Testis (tissue), 3 donors: ENCODE results near the gene PPIL6. TPM values are rescaled to one million over a fixed set of nuclear protein-coding genes. Genes with fewer than 3 reads are reported as not detected.
"Not testable (repeated sequence)": the region's sequence is repeated elsewhere in the genome, so short reads cannot be mapped to it uniquely, and the experiment has no call there.

Experiments used
- DNase-seq: peaks from one replicate; pipeline ENCODE4 v3.0.0-alpha.2; 2019
- H3K27ac ChIP-seq, 2 donors: fragments of 200-600 bp; sonication (generic); one replicate each; pipeline ENCODE4 v1.5.1; 2019
- H3K27me3 ChIP-seq: fragments of 200-600 bp; sonication (generic); one replicate; pipeline ENCODE4 v1.5.1; 2019
- H3K36me3 ChIP-seq: fragments of 200-600 bp; sonication (generic); one replicate; pipeline ENCODE4 v1.5.1; 2017; ENCODE audit warnings: low read depth; ENCODE audit errors: missing control alignments
- H3K4me1 ChIP-seq: fragments of 200-600 bp; sonication (generic); one replicate; pipeline ENCODE4 v1.5.1; 2019
- H3K4me3 ChIP-seq, 2 donors: fragments of 200-600 bp; sonication (generic); one replicate each; pipeline ENCODE4 v1.5.1; 2017 to 2019
- H3K9me3 ChIP-seq: fragments of 200-600 bp; sonication (generic); one replicate; pipeline ENCODE4 v1.5.1; 2017
- CTCF ChIP-seq, 3 experiments: fragments of 450-650 bp in 2 of 3; fragments of 200-600 bp in 1 of 3; sonication (generic) in 1 of 3; IDR thresholded peaks; one replicate each; pipeline ENCODE4 v1.5.1; 2016 to 2019; ENCODE audit warnings: antibody characterized with exemption in 3 of 3, mild to moderate bottlenecking in 2 of 3, moderate library complexity in 1 of 3
- POLR2A ChIP-seq: fragments of 450-650 bp; IDR thresholded peaks from one replicate; pipeline ENCODE4 v1.6.1; 2017; ENCODE audit warnings: antibody characterized with exemption, mild to moderate bottlenecking, moderate library complexity
- WGBS, 2 donors: methylation state at CpG; one replicate each; pipeline ENCODE4 v1.1.5; 2018; 5-methylcytosine and 5-hydroxymethylcytosine counted together
- intact Hi-C: fragments of 100-400 bp; cut with DNase I; formaldehyde crosslinking; loops from one replicate; pipeline ENCODE4 v1.15.1; 2023; ENCODE audit warnings: low total_unique reads
- polyA plus RNA-seq: library from polyadenylated mRNA; stranded (reverse); fragments of 350-450 nt; fragmentation: Illumina TruSeq; extraction: RNeasy Lipid Tissue Mini Kit (QIAGEN cat#74804); gene quantifications from one replicate; pipeline ENCODE4 v1.2.3, GENCODE V29; 2014; ENCODE audit warnings: low read depth, low replicate concordance; ENCODE audit not compliant: insufficient read depth
- total RNA-seq, 2 donors: library from RNA; depleted of rRNA; stranded (reverse); fragments of >200 nt; gene quantifications; one replicate each; pipeline ENCODE4 v1.2.3, GENCODE V29; 2016

PPIL6 gene
- total and polyA plus RNA-seq, 3 donors from 2014 or later = 15.2 to 54.6 (median 26.7) TPM

DNA sequence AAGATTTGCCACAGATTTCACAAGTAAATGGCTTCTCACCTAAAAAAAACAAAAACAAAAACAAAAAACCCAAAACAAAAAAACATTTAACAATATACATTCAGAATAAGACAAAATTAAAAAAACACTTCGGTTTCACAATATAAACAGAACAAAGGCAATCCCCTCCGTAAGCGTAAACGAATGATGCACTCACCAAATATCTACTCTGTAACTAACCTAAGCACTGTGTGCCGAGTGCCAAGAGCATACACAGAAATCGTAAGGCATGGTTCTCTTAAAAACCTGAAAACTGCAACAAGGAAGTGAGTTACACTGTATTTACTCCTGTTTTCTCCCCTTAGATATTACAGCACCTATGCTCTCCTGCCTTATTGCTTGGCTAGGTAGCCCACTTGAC, 27.3 kb upstream of the PPIL6 start:
- WGBS, 2 donors = 85 to 89% methylated on average over 6 of the region's 6 CpGs
- H3K36me3 ChIP-seq = no peaks in the 10 kb centered on the region

DNA sequence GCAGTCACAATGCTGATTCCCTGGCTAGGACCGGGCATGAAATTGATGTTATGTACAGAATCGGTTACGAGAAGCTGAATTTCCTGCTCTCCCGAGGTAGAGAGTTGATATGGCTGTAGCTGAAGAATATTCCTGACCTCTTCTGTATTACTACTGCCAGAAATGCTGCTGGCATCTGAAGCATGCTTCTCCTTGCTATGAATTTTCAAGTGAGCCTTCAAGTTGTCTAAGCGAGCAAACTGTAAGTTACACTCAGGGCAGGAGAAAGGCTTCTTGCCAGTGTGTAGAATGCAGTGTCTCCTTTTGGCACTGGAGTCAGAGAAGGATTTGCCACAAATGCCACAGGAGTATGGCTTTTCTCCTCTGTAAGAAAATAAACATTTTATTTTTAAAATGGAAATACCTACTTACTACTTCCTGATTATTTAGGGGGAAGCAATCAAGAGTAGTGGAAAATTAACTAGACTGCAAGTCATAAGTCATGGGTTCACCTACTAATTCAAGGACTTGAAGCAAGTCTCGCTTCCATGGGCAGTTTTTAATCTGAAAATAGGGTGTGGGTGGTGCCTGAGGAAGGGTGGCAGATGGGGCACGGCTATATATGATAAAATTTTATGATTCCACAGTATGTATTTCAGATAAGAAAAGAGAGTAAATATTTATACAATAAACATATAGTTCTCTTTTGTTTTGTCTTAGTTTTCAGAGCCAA, 25.9 kb upstream of the PPIL6 start:
- intact Hi-C loops = no loop called here
- WGBS, 2 donors = 88 to 92% methylated on average over 7 of the region's 7 CpGs
- Histone ChIP-seq H3K27ac (no peak overlapping the region), H3K27me3 (no peaks in the 10 kb centered on the region), H3K4me3 (no peak overlapping the region), H3K36me3 (no peaks in the 10 kb centered on the region), H3K9me3 (no peaks in the 10 kb centered on the region), H3K4me1 (no peaks in the 10 kb centered on the region)
- no peak for DNase-seq
- no peak for TF ChIP-seq CTCF (IDR thresholded peaks at IDR 0.05)
- TF ChIP-seq POLR2A = no peak

More for the DNA sequence above, 27.3 kb upstream of the PPIL6 start:
- Histone ChIP-seq H3K9me3 (no peaks in the 10 kb centered on the region), H3K27ac (no peak overlapping the region), H3K4me1 (no peaks in the 10 kb centered on the region), H3K4me3 (no peak overlapping the region), H3K27me3 (no peaks in the 10 kb centered on the region)
- TF ChIP-seq POLR2A (no peak), CTCF (IDR thresholded peaks at IDR 0.05) (no peak)
- intact Hi-C loops = no loop called here
- no peak for DNase-seq

DNA sequence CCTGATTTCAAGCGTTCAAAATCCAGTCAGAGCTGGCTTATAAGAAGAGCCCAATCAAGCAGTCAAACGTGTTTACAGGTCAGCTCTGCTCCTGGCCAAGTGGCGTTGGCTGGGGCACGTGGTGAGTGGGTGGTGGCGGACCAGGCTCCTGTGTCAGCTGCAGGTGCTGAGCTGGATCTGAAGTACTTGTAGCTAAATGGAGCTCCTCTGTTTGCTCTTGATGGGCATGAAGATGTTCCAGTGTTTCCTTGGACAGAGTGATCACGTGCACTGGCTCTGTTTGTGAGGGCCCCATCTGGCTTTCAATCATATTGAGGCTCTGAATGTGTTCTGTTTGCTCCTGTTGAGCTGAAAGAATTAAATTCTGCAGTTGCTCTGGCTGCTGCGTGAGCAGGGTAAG, 25.3 kb upstream of the PPIL6 start:
- TF ChIP-seq CTCF (IDR thresholded peaks at IDR 0.05) (no peak), POLR2A (no peak)
- H3K27me3 ChIP-seq = no peaks in the 10 kb centered on the region
- WGBS, 2 donors = 81 to 92% methylated on average over 4 to 7 of the region's 7 CpGs
- H3K27ac ChIP-seq = no peak overlapping the region
- H3K9me3 ChIP-seq = no peaks in the 10 kb centered on the region
- H3K4me3 ChIP-seq = no peak overlapping the region
- intact Hi-C loops = no loop called here
- H3K4me1 ChIP-seq = no peaks in the 10 kb centered on the region
- no peaks in the 10 kb centered on the region for H3K36me3 ChIP-seq
- DNase-seq = no peak

DNA sequence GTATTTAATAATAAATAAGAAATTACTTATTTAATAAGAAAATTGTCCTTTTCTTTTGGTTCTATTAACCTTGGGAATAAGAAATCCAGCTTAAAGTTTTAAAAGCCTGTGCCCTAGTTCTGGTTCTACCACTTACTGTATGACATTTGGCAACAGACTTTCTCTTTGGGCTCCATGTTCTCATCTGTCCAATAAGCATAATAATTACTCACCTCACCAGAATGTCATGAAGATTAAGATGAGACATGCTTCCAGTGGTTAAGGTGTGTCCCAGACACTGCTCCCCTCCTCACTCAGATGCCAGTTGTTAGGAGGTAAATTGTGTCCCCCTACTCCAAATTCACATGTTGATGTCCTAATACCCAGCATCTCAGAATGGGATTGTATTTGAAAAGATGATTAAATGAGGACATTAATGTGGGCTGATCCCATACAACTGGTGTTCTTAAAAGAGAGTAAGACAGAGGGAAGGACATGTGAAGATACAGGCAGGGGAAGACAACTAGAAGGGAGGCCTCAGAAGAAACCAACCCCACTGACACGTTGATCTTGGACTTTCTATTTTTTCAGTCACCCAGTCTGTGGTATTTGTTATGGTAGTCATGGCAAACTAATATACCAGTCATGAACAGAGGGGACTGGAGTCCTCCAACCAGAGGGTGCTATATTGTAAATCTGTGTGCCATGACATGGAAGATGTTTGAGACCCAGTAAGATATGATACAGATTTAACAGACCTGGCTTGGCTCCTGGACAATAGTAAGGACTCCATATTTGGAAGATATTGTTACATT, 21.5 kb upstream of the PPIL6 start:
- no peak for DNase-seq
- intact Hi-C loops = no loop called here
- no peaks in the 10 kb centered on the region for H3K36me3 ChIP-seq
- no peaks in the 10 kb centered on the region for H3K9me3 ChIP-seq
- no peak overlapping the region for H3K4me3 ChIP-seq
- TF ChIP-seq POLR2A (no peak), CTCF (IDR thresholded peaks at IDR 0.05) (no peak)
- no peaks in the 10 kb centered on the region for H3K27me3 ChIP-seq
- H3K4me1 ChIP-seq = peaks cover 8% of the 10 kb centered on the region
- no peak overlapping the region for H3K27ac ChIP-seq
- WGBS, 2 donors = 84 to 94% methylated on average over 1 of the region's 1 CpG

- peak overlapping the region in 1 of 2 donors; percentile 51 for H3K27ac ChIP-seq
- H3K4me3 ChIP-seq, DNase-seq, H3K4me1 ChIP-seq, H3K9me3 ChIP-seq, H3K36me3 ChIP-seq, H3K27me3 ChIP-seq, intact Hi-C loops: not testable (repeated sequence)
- 97 to 100% methylated on average over 1 of the region's 1 CpG for WGBS, 2 donors
These were observed 20.8 kb upstream of the PPIL6 start for GRCh38 chr6:109461205-109461604.
